Endothelial cell of umbilical vein (primary cell): Measurements from ENCODE around the gene NELL2.

Experiments
- EZH2 ChIP-seq: IDR thresholded peaks from 2 replicates; pipeline ENCODE4 v1.6.1; 2012; ENCODE audit warnings: borderline replicate concordance, low read depth, mild to moderate bottlenecking, moderate library complexity, low read length, inconsistent platforms; ENCODE audit not compliant: severe bottlenecking
- FOS ChIP-seq: IDR thresholded peaks from 2 replicates; pipeline ENCODE4 v1.6.1; 2011; ENCODE audit warnings: mild to moderate bottlenecking, low read length, moderate library complexity, borderline replicate concordance; ENCODE audit not compliant: insufficient read depth
- JUN ChIP-seq: IDR thresholded peaks from 2 replicates; pipeline ENCODE4 v1.6.1; 2011; ENCODE audit warnings: borderline replicate concordance, low read depth; ENCODE audit not compliant: insufficient read length, insufficient read depth
- MYC ChIP-seq: IDR thresholded peaks from one replicate; pipeline ENCODE4 v1.6.1; 2011; ENCODE audit warnings: mild to moderate bottlenecking, low read depth, low read length
- POLR2A ChIP-seq: IDR thresholded peaks from 2 replicates; pipeline ENCODE4 v1.6.1; 2012; ENCODE audit warnings: low read depth, mild to moderate bottlenecking, control low read depth, low read length
- POLR2AphosphoS5 ChIP-seq: IDR thresholded peaks from 2 replicates; pipeline ENCODE4 v1.6.1; 2012; ENCODE audit warnings: low read depth, mild to moderate bottlenecking, control low read depth, low read length, moderate library complexity; ENCODE audit not compliant: insufficient read depth
- TF ChIP-seq, protein P1 (sequence below), 2 donors: IDR thresholded peaks; 1 replicate in 1 of 2; 2 replicates in 1 of 2; pipeline ENCODE4 v1.5.1; 2011; ENCODE audit warnings: low read length in 2 of 2, mild to moderate bottlenecking in 2 of 2, moderate library complexity in 2 of 2, control low read depth in 1 of 2, inconsistent platforms in 1 of 2, low read depth in 1 of 2; ENCODE audit not compliant: insufficient read depth in 1 of 2; ENCODE audit errors: extremely low read depth in 1 of 2
- TF ChIP-seq, protein P2 (sequence below): IDR thresholded peaks from 2 replicates; pipeline ENCODE4 v1.6.1; 2011; ENCODE audit not compliant: insufficient read depth, insufficient read length

DNA sequence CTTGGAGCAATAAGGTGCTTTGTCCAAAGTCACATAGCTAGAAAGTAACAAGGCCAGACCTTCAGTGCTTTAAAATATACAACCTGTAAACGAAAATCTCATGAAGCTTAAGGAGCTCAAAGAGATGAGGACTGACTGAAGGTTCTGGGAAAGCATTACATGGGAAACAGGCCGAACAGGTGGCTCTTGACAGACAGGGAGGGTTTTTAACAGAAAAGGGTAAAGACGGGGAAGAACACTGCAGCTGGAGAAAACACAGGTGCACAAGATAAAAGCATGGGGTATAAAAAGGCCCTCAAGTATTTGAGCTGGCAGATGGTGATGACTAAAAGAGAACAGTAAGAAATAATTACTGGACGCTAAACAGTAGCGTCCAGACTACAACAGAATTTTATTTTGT is 257.2 kb downstream of the NELL2 start:
- no peak for TF ChIP-seq POLR2AphosphoS5
- no peak for TF ChIP-seq POLR2A
- TF ChIP-seq, protein P1, sequence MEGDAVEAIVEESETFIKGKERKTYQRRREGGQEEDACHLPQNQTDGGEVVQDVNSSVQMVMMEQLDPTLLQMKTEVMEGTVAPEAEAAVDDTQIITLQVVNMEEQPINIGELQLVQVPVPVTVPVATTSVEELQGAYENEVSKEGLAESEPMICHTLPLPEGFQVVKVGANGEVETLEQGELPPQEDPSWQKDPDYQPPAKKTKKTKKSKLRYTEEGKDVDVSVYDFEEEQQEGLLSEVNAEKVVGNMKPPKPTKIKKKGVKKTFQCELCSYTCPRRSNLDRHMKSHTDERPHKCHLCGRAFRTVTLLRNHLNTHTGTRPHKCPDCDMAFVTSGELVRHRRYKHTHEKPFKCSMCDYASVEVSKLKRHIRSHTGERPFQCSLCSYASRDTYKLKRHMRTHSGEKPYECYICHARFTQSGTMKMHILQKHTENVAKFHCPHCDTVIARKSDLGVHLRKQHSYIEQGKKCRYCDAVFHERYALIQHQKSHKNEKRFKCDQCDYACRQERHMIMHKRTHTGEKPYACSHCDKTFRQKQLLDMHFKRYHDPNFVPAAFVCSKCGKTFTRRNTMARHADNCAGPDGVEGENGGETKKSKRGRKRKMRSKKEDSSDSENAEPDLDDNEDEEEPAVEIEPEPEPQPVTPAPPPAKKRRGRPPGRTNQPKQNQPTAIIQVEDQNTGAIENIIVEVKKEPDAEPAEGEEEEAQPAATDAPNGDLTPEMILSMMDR (IDR thresholded peaks at IDR 0.05; ENCODE audit: extremely low read depth in 1 of 2, insufficient read depth in 1 of 2, low read depth in 1 of 2, low read length in 2 of 2): no peak
- no peak for TF ChIP-seq EZH2
- TF ChIP-seq, protein P2, sequence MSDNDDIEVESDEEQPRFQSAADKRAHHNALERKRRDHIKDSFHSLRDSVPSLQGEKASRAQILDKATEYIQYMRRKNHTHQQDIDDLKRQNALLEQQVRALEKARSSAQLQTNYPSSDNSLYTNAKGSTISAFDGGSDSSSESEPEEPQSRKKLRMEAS: no peak
- no peak for TF ChIP-seq MYC
- TF ChIP-seq FOS: no peak
- TF ChIP-seq JUN: no peak
